Neural progenitor cell (in vitro differentiated cells): ENCODE results near the gene ABCF3.

ENCODE experiments used
- CTCF ChIP-seq: fragments of 200-600 bp; sonication (generic); IDR thresholded peaks from 2 replicates; pipeline ENCODE4 v1.5.1; 2017; ENCODE audit warnings: antibody characterized with exemption, mild to moderate bottlenecking
- EZH2 ChIP-seq: fragments of 200-600 bp; sonication (generic); IDR thresholded peaks from 2 replicates; pipeline ENCODE4 v1.6.1; 2017; ENCODE audit warnings: antibody characterized with exemption, mild to moderate bottlenecking, moderate library complexity

GRCh38 chr3:184145751-184146270 is 40.2 kb upstream of the ABCF3 start:
- no peak for TF ChIP-seq CTCF
- no peak for TF ChIP-seq EZH2
